A549 (cell line): ENCODE measurements around the gene UBE2S. TPM values are rescaled to one million over a fixed set of nuclear protein-coding genes. Genes with fewer than 3 reads are reported as not detected.

Experiments used
- ATAC-seq, 2 experiments: fragments of 200-7000 bp in 1 of 2; fragments of >200 bp in 1 of 2; cut with Nextera tagmentation in 1 of 2; cut with Tn5 transposase in 1 of 2; 3 replicates each; pipeline versions ENCODE4 v1.8.0 to v1.9.1; 2018 to 2020; ENCODE audit warnings: mild to moderate bottlenecking in 1 of 2, moderate library complexity in 1 of 2
- CTCF ChIA-PET: fragments of 300-600 bp; sonication (Branson Sonifier 250); formaldehyde crosslinking; extraction: SDS; loops from one replicate; lab custom pipeline; 2021; ENCODE audit warnings: antibody characterized with exemption, inconsistent platforms; lab: Yijun Ruan, JAX
- POLR2A ChIA-PET: fragments of 350-600 bp; formaldehyde crosslinking; extraction: SDS; loops from one replicate; lab custom pipeline; 2021; ENCODE audit warnings: antibody characterized with exemption, inconsistent platforms; lab: Yijun Ruan, JAX
- DNase-seq, 2 experiments: peaks; one replicate each; pipeline versions ENCODE4 v3.0.0 to v3.0.0-alpha.2; 2011 to 2016; ENCODE audit warnings: low read depth in 1 of 2, low spot score in 1 of 2
- FAIRE-seq: peaks from 2 replicates; lab custom pipeline; 2011; peaks lifted over from hg19 to GRCh38; lab: Jason Lieb, UNC
- H3K27ac ChIP-seq, 2 experiments: fragments of >200 bp; sonication (Bioruptor Twin); formaldehyde crosslinking; 3 replicates each; pipeline ENCODE4 v1.5.1; 2016 to 2017
- H3K4me1 ChIP-seq: fragments of >200 bp; sonication (Bioruptor Twin); formaldehyde crosslinking; 3 replicates; pipeline ENCODE4 v1.6.1; 2016
- H3K4me2 ChIP-seq: fragments of >200 bp; sonication (Bioruptor Twin); formaldehyde crosslinking; 3 replicates; pipeline ENCODE4 v1.6.1; 2016
- H3K4me3 ChIP-seq: fragments of >200 bp; sonication (Bioruptor Twin); formaldehyde crosslinking; 3 replicates; pipeline ENCODE4 v1.5.1; 2016
- H3K9me3 ChIP-seq: fragments of >200 bp; sonication (Bioruptor Twin); formaldehyde crosslinking; 3 replicates; pipeline ENCODE4 v1.6.1; 2016
- ATOH8 ChIP-seq: fragments of 250-450 bp; sonication (Bioruptor Pico); IDR thresholded peaks from 2 replicates; pipeline ENCODE4 v1.5.0; 2020; ENCODE audit warnings: low read depth, mild to moderate bottlenecking, moderate library complexity
- CTCF ChIP-seq: fragments of >200 bp; sonication (Bioruptor Twin); formaldehyde crosslinking; IDR thresholded peaks from 3 replicates; pipeline ENCODE4 v1.5.1; 2016
- ESRRA ChIP-seq: fragments of 150-350 bp; IDR thresholded peaks from 2 replicates; pipeline ENCODE4 v1.6.1; 2014; ENCODE audit warnings: mild to moderate bottlenecking, low read length, borderline replicate concordance
- FOSB ChIP-seq: fragments of 250-450 bp; sonication (Bioruptor Pico); IDR thresholded peaks from 2 replicates; pipeline ENCODE4 v1.5.0; 2020; ENCODE audit warnings: mild to moderate bottlenecking, moderate library complexity
- FOXS1 ChIP-seq: fragments of 250-450 bp; sonication (Bioruptor Pico); IDR thresholded peaks from 2 replicates; pipeline ENCODE4 v1.5.0; 2020; ENCODE audit warnings: mild to moderate bottlenecking, moderate library complexity
- HEYL ChIP-seq: fragments of 250-450 bp; sonication (Bioruptor Pico); IDR thresholded peaks from 2 replicates; pipeline ENCODE4 v1.8.0; 2021; ENCODE audit warnings: mild to moderate bottlenecking, moderate library complexity
- HMGXB4 ChIP-seq: fragments of 250-450 bp; sonication (Bioruptor Pico); IDR thresholded peaks from 2 replicates; pipeline ENCODE4 v1.5.0; 2021; ENCODE audit warnings: mild to moderate bottlenecking, moderate library complexity, borderline replicate concordance
- HOXA7 ChIP-seq: fragments of 250-450 bp; sonication (Bioruptor Pico); IDR thresholded peaks from 2 replicates; pipeline ENCODE4 v1.5.0; 2020; ENCODE audit warnings: mild to moderate bottlenecking, moderate library complexity
- HOXB5 ChIP-seq: fragments of 250-450 bp; sonication (Bioruptor Pico); IDR thresholded peaks from 2 replicates; pipeline ENCODE4 v1.5.0; 2020; ENCODE audit warnings: mild to moderate bottlenecking, moderate library complexity
- MAFK ChIP-seq: fragments of 450-650 bp; IDR thresholded peaks from 2 replicates; pipeline ENCODE4 v1.6.1; 2014; ENCODE audit not compliant: partially characterized antibody
- RAD21 ChIP-seq, 2 experiments: fragments of >200 bp in 1 of 2; sonication (Bioruptor Twin) in 1 of 2; formaldehyde crosslinking in 1 of 2; IDR thresholded peaks in 1 of 2; conservative IDR thresholded peaks in 1 of 2; 2 replicates in 1 of 2; 3 replicates in 1 of 2; pipeline ENCODE4 v1.6.1; 2012 to 2018; ENCODE audit warnings: inconsistent platforms in 1 of 2
- RCOR1 ChIP-seq: fragments of 150-350 bp; IDR thresholded peaks from 2 replicates; pipeline ENCODE4 v1.6.1; 2014; ENCODE audit warnings: antibody characterized with exemption, low read length, low read depth
- TFCP2L1 ChIP-seq: fragments of 250-450 bp; sonication (Bioruptor Pico); IDR thresholded peaks from 2 replicates; pipeline ENCODE4 v1.5.0; 2021; ENCODE audit warnings: mild to moderate bottlenecking
- WGBS: methylation state at CpG from one replicate; pipeline ENCODE4 v1.1.6; 2017; ENCODE audit errors: missing lambda C conversion rate; 5-methylcytosine and 5-hydroxymethylcytosine counted together
- polyA plus RNA-seq, 4 experiments: library from polyadenylated mRNA; depleted of rRNA in 3 of 4; stranded (reverse); fragments of >200 nt; fragmentation: RNase III in 1 of 4; extraction: RNeasy Plus Mini Kit Qiagen cat#74134 plus additional on column Dnase treatment in 1 of 4; gene quantifications; 2 replicates in 3 of 4; 3 replicates in 1 of 4; pipeline ENCODE4 v1.2.3, GENCODE V29; 2011 to 2017
- TF ChIP-seq, protein P1 (sequence below): IDR thresholded peaks from 2 replicates; pipeline ENCODE4 v1.6.1; 2012
- TF ChIP-seq, protein P2 (sequence below): IDR thresholded peaks from 2 replicates; pipeline ENCODE4 v1.6.1; 2012

Gene UBE2S
- polyA plus RNA-seq, 2 of the 4 experiments (the other 2 are of a cell fraction) = 139 to 295 TPM

DNA sequence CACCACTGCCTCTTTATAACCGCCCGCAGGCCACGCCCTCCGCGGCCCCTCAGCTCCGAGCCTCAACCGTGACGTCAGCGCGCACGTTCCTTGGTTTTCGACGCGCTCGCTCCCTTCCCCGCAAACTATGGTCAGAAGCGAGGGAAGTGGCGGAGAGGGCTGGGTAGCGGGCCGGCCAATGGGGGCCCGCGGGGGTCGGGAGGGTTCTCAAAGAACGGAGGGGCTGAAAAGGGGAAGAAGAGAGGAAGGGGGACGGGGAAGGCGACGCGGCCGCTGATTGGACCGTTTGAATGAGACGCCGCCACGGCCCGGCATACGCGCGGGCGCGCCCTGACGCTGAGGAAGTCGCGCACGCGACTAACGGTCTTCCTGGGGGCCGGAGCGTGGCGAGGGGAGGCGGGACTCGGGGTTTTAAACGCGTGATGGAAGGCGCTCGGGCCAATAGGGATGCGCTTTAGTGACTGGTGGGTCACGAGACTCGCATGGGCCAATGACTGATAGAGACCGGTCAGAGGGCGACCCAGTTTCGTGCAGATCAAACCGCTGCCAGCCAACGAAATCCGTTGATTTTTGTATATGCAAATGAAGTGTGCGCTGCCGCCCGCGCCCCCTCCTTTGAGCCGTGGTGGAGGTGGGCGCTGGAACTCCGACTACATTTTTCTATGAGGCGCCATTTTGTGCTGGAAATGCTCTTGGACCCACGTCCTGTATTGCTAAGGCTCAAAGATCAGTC is 378 bp upstream of the UBE2S start (continued):
- no peak for TF ChIP-seq HMGXB4 (CRISPR knock-in tag)
- no peak for TF ChIP-seq FOXS1 (CRISPR knock-in tag)
- no peak for TF ChIP-seq HEYL
- no peak for TF ChIP-seq RAD21 (conservative IDR thresholded peaks at IDR 0.05 in 1 of 2, IDR thresholded peaks at IDR 0.05 in 1 of 2)
- TF ChIP-seq, protein P1, sequence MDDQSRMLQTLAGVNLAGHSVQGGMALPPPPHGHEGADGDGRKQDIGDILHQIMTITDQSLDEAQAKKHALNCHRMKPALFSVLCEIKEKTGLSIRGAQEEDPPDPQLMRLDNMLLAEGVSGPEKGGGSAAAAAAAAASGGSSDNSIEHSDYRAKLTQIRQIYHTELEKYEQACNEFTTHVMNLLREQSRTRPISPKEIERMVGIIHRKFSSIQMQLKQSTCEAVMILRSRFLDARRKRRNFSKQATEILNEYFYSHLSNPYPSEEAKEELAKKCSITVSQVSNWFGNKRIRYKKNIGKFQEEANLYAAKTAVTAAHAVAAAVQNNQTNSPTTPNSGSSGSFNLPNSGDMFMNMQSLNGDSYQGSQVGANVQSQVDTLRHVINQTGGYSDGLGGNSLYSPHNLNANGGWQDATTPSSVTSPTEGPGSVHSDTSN = peak; percentile 94
- no peak for TF ChIP-seq FOSB (CRISPR knock-in tag)
- peak; percentile 83 for TF ChIP-seq TFCP2L1 (CRISPR knock-in tag)
- no peak for TF ChIP-seq MAFK
- no peak for TF ChIP-seq RCOR1
- TF ChIP-seq, protein P2, sequence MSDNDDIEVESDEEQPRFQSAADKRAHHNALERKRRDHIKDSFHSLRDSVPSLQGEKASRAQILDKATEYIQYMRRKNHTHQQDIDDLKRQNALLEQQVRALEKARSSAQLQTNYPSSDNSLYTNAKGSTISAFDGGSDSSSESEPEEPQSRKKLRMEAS = peak; percentile 99
- no peak for TF ChIP-seq CTCF
- no peak for TF ChIP-seq ESRRA

DNA sequence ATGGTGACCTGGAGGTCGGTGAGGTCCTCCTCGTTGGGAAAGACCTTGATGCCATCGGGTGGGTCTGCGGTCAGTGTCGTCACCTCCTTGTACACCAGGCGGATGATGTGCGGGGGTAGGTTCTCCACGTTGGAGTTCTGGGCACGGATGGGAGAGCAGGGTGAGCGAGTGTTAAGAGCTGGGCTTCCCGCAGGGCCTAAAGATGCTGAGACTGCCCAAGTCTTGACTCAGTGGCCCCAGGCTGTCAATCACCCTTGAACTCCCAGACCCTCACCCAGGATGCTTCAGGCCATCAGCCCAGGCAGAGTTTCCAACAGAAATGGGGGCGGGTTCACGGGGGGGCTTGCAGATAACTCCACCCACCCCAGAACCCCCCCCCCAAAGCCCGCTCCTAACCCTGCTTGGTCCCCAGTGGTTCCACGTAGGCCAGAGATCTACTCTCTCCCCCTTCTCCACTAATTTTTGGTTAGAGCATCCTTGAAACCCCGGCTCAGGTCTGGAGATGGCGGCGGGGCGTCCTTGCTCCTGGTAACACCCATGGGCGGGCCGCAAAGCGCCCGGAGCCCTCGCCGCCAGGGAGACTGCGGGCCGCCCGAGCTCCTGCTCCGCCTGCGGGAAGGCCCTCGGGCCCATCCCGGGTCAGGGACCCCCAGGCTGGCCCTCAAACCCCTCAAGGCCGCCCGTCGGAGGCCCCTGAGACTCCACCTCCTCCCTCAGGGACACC is 600 bp downstream of the UBE2S start:
- TF ChIP-seq ATOH8 (CRISPR knock-in tag) = no peak
- no peak for TF ChIP-seq HOXB5
- TF ChIP-seq, protein P2 = peak; percentile 26
- TF ChIP-seq CTCF = no peak
- no peak for TF ChIP-seq HOXA7 (CRISPR knock-in tag)
- TF ChIP-seq, all 56 proteins: peak for 1
- Histone ChIP-seq H3K4me1 (peaks cover 46% of the 10 kb centered on the region), H3K4me2 (peak overlapping the region; percentile 81), H3K4me3 (peak overlapping the region; percentile 98), H3K9me3 (0 out of 3 replicates have a peak, but pooled peaks cover 6% of the 10 kb centered on the region), H3K27ac (peak overlapping the region; percentile 95 to 97)
- CTCF ChIA-PET = interaction anchor here (1.1 to 8.1 kb wide), 4 partner anchors 11 to 266 kb away, joined by 3 to 61 read pairs (median 8); no protein-coding TSS in a partner anchor
- ATAC-seq = peak; percentile 11 to 38; a peak in 5 of 6 replicates
- WGBS = 2% methylated on average over 25 of the region's 35 CpGs
- POLR2A ChIA-PET = interaction anchor here (0.5 to 3.3 kb wide), 45 partner anchors 9 to 1103 kb away, joined by 3 to 55 read pairs (median 5); partner anchors contain the start of genes DNAAF3, FIZ1, HSPBP1 and ISOC2
- FAIRE-seq = no peak
- no peak for DNase-seq
